Neural progenitor cell (in vitro differentiated cells): ENCODE data around the gene IL2RA.

ENCODE experiments used
- EZH2 ChIP-seq: fragments of 200-600 bp; sonication (generic); IDR thresholded peaks from 2 replicates; pipeline ENCODE4 v1.6.1; 2017; ENCODE audit warnings: antibody characterized with exemption, mild to moderate bottlenecking, moderate library complexity
- EZH2phosphoT487 ChIP-seq: fragments of 200-600 bp; sonication (generic); IDR thresholded peaks from 2 replicates; pipeline ENCODE4 v1.6.1; 2017; ENCODE audit warnings: antibody characterized with exemption
- TF ChIP-seq, protein P1 (sequence below): fragments of 200-600 bp; sonication (generic); IDR thresholded peaks from 2 replicates; pipeline ENCODE4 v1.5.1; 2017; ENCODE audit warnings: antibody characterized with exemption, mild to moderate bottlenecking

GRCh38 chr10:6009961-6010360 is 52.2 kb downstream of the IL2RA start:
- TF ChIP-seq, protein P1, sequence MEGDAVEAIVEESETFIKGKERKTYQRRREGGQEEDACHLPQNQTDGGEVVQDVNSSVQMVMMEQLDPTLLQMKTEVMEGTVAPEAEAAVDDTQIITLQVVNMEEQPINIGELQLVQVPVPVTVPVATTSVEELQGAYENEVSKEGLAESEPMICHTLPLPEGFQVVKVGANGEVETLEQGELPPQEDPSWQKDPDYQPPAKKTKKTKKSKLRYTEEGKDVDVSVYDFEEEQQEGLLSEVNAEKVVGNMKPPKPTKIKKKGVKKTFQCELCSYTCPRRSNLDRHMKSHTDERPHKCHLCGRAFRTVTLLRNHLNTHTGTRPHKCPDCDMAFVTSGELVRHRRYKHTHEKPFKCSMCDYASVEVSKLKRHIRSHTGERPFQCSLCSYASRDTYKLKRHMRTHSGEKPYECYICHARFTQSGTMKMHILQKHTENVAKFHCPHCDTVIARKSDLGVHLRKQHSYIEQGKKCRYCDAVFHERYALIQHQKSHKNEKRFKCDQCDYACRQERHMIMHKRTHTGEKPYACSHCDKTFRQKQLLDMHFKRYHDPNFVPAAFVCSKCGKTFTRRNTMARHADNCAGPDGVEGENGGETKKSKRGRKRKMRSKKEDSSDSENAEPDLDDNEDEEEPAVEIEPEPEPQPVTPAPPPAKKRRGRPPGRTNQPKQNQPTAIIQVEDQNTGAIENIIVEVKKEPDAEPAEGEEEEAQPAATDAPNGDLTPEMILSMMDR: no peak
- TF ChIP-seq EZH2: no peak
- TF ChIP-seq EZH2phosphoT487: no peak
